Left ventricle myocardium superior (tissue), 1 donor: ENCODE results near the gene ABT1. TPM values are rescaled to one million over a fixed set of nuclear protein-coding genes. Genes with fewer than 3 reads are reported as not detected.

Experiments used
- ATAC-seq: fragments of 200-7000 bp; cut with Tn5 transposase; one replicate; pipeline ENCODE4 v1.9.1; 2020; ENCODE audit warnings: mild to moderate bottlenecking, moderate library complexity
- DNase-seq: peaks from one replicate; pipeline ENCODE4 v3.0.0-alpha.2; 2020
- intact Hi-C: fragments of 100-400 bp; cut with micrococcal nuclease; formaldehyde crosslinking; loops from one replicate; pipeline ENCODE4 v1.11.0; 2022
- total RNA-seq: library from RNA; stranded (reverse); fragmentation: NEBNext Ultra II Directional; extraction: Animal tissue kit (Norgen Biotek cat#: 25700); gene quantifications from one replicate; pipeline ENCODE4 v1.2.1, GENCODE V29; 2021
- donor health status: DM: no; HTN: yes; CAD: no; lungs with severe emphysema.

ABT1 gene
- total RNA-seq, 1 donor from 2014 or later, result 9.0 TPM

GRCh38 chr6:26570027-26570809, 26.5 kb upstream of the ABT1 start:
- DNase-seq, result no peak
- intact Hi-C loops, result no loop called here
- ATAC-seq, result no peak

DNA sequence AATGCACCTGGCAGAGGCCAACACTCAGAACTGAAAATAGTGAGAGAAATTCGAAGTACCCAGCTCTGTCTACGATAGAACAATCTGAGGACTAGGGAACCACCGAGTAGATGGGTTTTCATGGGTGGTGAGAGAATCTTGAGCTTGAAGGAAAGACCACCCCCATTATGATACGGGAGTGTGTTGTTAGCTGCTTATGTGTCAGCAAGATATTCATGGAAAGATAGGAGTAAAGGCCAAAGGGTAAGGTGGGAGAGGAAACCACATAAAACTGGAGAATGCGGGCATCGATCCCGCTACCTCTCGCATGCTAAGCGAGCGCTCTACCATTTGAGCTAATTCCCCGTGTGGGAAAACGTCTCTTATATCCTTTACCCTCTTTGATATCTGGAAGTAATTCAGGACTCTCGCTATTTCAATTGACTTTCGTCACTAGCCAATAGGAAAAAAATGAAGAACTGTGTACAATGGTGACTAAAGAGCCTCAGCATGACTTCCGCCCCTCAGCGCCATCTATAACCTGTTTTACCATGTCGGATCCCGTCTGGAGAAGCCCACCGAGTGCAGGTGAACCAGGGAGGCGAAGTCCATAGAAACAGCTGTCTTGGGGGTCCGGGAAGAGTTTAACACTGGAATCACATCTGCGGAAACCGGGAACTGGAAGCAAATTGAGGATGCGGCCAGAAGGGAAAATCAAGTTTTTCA, 25.0 kb upstream of the ABT1 start:
- DNase-seq (peak; percentile 59), ATAC-seq (peak; percentile 78)
- intact Hi-C loops, result no loop called here

DNA sequence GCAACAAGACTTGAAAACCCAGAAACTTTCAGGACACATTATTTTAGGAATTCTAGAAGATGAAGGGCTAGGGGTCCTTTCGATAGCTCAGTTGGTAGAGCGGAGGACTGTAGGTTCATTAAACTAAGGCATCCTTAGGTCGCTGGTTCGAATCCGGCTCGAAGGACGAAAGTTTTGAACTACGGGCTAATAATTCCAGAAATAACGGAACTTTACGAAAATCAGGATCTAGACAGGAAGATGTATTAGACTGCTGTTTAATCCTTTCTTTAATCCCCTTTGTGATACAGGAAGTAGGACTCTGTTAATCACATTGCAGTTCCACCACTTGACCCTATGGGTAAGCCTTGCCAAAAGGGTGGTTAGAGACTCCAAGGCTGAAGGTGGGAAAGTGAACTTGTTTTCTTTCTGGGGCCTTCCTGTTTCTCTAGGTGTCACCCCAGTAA, 21.2 kb upstream of the ABT1 start:
- no peak for DNase-seq
- intact Hi-C loops, result no loop called here
- no peak for ATAC-seq

DNA sequence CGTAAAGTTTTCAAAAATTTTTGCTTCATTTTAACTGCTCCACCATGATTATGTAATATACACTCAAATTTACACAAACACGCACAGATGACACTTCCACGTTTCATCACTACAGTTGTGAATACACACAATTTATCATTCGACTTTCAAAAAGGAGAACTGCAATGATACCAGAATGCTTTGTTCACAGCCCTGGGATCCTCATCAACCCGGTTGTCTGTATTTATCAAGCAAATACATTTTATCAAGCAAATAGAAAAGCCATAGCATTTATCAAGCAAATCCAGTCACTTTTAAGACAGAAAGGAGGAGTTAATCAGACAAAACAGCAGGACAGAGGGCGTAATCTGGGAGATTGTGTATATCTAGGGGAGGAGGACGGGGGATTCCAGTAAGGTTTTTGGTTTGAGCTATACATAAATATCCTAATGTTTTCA, 20.3 kb upstream of the ABT1 start:
- ATAC-seq, result no peak
- DNase-seq, result no peak
- intact Hi-C loops, result no loop called here

DNA sequence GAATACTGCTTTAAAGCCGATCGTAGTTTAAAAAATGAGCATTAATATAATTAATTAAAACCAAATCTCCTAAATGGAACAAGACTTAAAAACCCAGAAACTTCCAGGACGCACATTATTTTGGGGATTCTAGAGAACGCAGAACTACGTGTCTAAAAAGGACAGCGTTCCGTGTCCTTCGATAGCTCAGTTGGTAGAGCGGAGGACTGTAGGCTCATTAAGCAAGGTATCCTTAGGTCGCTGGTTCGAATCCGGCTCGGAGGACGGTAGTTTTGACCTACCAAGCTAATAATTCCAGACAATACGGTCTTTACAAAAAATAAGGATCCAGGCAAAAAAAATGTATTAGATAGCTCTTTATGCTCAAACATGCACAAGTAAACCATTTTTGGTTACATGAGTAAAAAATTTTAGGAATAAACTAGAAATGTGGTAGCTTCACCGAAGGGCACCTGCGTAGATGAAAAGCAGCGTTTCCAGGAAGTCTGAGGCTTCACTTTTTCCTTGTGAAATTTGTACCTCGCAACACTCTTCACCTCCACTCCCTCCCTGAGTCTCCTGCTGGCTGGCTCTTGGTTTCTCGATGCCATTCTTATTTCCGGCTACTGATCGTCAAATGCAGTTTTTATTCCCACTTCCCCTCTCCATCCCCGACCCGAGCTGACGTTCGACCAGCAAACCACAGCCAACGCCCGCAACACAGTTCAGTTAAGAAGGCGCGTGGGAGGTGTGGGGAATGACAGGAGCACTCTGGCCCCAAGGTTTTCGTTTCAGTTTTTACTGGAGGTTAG, 19.6 kb upstream of the ABT1 start:
- DNase-seq, result peak; percentile 55
- intact Hi-C loops, result no loop called here
- peak; percentile 62 for ATAC-seq

- DNase-seq (no peak), ATAC-seq (no peak)
- intact Hi-C loops, result no loop called here
Measured at GRCh38 chr6:26577720-26578072, 19.1 kb upstream of the ABT1 start.

- intact Hi-C loops, result no loop called here
- no peak for ATAC-seq
- DNase-seq, result no peak
Measured at GRCh38 chr6:26578279-26578678, 18.5 kb upstream of the ABT1 start.

DNA sequence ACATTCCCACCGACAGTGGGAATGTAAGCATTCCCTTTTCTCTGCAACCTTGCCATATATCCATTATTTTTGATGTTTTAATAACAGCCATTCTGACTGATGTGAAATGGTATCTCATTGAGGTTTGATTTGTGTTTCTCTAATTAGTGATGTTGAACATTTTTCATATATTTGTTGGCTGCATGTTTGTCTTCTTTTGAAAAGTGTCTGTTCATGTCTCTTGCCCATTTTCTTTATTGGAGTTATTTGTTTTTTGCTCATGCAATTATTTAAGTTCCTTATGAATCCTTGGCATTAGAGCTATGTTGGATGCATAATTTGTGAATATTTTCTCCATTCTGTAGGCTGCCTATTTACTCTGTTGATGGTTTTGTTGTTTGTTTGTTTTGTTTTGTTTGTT, 18.0 kb upstream of the ABT1 start:
- no peak for ATAC-seq
- intact Hi-C loops, result no loop called here

DNA sequence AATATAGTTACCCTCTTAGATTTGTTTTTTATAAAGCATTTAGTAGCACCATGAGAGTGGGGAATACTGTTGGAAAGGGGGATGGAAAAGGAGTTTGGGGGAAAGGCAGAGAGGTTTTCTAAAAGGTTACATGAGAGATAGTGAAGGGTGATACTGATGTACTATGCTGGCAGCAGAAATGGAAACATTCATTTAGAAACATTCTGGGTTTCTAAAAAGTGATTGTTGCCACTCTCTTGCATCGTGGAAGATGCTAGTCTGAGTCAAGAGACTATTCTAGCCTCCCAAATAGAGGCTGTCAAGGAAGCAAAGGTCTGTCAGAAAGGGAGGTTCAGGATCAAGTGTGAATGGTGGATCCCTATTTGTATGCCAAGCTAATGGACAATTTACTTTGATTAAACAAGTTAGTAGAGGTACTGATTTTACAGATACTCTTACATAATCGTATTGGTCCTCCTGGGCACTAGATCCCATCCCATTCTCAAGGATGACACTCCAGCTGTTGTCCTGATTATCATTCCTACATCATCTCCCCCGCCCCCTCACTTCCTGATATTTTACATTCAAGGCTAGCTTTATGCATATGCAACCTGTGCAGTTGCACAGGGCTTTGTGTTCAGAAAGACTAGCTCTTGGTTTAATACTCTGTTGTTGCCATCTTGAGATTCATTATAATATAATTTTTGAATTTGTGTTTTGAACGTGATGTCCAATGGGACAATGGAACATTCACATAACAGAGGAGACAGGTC, 15.4 kb upstream of the ABT1 start:
- ATAC-seq (no peak), DNase-seq (no peak)
- intact Hi-C loops, result no loop called here

More for the DNA sequence above, 18.0 kb upstream of the ABT1 start:
- no peak for DNase-seq

- DNase-seq (no peak), ATAC-seq (no peak)
- intact Hi-C loops, result no loop called here
Measured at GRCh38 chr6:26588965-26589364, 7.8 kb upstream of the ABT1 start.

GRCh38 chr6:26592649-26593048, 4.1 kb upstream of the ABT1 start:
- intact Hi-C loops, result loop anchor here (10.0 kb wide), 1 partner anchor 258 kb away; no protein-coding TSS in a partner anchor
- no peak for ATAC-seq
- no peak for DNase-seq

GRCh38 chr6:26593278-26594130, 3.2 kb upstream of the ABT1 start:
- no peak for ATAC-seq
- intact Hi-C loops, result loop anchor here (10.0 kb wide), 1 partner anchor 259 kb away; no protein-coding TSS in a partner anchor
- no peak for DNase-seq

DNA sequence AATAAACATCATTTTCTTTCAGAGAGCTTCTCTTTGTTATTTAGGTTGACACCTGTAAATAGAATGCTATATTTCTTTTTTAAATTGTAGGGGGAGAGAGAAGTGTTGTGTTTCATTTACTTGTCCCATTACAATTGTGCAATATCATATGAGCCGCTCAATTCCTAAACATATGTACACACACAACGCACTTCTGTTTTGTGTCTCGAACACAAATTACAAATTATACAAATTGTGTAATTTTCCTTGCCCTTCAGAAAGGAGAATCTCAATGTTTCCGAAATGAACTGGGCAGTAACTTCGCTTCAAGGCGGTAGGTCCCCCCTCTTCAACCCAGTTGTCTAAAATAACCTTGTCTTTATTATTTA, 2.6 kb upstream of the ABT1 start:
- intact Hi-C loops, result loop anchor here (10.0 kb wide), 1 partner anchor 259 kb away; no protein-coding TSS in a partner anchor
- no peak for DNase-seq
- no peak for ATAC-seq

DNA sequence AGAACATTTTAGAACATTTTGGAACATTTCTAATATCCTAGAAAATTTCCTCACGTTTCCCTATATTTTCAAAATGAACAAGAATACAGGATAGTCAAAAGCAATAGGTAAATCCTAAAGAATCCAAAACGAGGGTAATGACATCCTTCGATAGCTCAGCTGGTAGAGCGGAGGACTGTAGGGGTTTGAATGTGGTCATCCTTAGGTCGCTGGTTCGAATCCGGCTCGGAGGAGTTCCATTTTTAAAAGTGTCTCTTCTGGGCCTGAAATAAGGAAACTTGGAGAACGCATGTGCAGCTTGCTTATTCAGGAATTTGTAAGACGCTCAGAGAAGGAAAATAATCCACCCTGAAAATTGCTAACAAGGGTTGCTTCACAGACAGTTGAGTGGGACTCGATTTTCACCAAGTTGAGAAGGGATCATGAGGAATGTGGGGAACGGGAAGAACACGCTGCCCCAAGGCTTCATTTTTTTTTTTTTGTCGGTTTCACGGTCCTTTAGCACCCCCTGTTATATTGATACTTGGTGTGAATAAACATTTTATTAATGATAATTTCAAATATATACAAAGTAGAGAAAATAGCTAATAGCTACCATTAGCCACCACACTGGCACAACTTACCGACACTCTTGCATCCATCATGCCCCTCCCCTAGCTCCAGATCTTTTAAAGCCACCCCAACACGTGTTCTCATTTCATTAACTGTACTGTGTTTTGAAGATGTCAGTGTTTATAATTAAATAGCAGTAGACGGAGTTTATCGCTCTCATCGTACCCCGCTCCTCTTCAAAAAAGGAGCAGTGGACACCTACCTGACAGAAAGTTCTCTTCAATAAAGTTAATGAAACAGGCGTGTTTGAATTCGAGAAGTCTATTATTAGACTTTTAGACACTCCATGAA, 1.8 kb upstream of the ABT1 start:
- no peak for ATAC-seq

DNA sequence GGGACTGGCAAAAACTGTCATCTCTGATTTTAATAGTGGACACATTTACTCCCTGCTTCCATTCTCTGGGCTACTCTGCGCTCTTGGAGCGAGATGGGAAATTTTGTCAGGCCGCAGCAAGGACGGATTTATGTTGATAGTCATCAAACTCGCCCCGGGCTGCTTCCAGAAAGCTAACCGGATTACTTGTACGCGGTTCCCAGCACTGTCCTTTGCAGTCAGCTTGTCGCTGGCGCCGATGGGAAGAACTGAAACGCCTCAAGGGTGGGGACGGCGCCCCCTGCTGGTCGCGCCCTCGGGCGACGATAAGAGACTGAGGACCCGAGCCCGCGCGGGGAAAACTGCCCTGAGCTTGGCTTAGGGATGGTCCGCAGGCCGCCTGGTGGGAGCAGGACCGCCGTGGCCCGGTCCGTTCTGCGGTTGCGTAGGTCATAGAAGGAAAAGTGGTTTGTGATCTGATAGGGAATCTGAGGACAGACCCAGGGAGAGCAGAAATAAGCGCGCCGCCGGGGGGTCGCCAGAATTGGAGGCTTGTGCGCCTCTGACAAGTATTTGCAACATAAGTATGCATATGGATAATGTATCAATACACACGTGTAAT, 984 bp upstream of the ABT1 start:
- intact Hi-C loops, result loop anchor here (10.0 kb wide), 1 partner anchor 261 kb away; no protein-coding TSS in a partner anchor
- ATAC-seq, result peak; percentile 91
- DNase-seq, result peak; percentile 97

More for the DNA sequence above, 1.8 kb upstream of the ABT1 start:
- DNase-seq, result no peak
- intact Hi-C loops, result loop anchor here (10.0 kb wide), 1 partner anchor 260 kb away; no protein-coding TSS in a partner anchor

GRCh38 chr6:26597389-26597766, 625 bp downstream of the ABT1 start:
- ATAC-seq (no peak), DNase-seq (no peak)
- intact Hi-C loops, result loop anchor here (10.0 kb wide), 1 partner anchor 263 kb away; no protein-coding TSS in a partner anchor

DNA sequence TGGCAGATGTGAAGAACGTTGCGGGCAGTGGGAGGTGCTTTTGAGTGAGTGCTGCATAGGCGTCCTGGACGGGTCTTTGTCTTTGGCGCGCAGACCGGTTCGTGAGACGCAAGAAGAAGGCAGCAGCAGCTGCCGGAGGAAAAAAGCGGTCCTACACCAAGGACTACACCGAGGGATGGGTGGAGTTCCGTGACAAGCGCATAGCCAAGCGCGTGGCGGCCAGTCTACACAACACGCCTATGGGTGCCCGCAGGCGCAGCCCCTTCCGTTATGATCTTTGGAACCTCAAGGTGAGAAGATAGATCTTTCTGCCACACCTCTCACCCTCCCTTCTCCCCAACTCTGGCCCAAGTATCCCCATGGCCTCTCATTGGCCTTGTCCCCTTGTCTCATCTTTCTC, 1.1 kb downstream of the ABT1 start:
- intact Hi-C loops, result loop anchor here (10.0 kb wide), 1 partner anchor 263 kb away; no protein-coding TSS in a partner anchor
- ATAC-seq (no peak), DNase-seq (no peak)
